NCI-H1048 (cell line): ENCODE measurements around the gene KDM1B.

ENCODE experiments used
- DNase-seq: peaks from one replicate; lab custom pipeline; 2025; lab: John Stamatoyannopoulos, UW

KDM1B gene

DNA sequence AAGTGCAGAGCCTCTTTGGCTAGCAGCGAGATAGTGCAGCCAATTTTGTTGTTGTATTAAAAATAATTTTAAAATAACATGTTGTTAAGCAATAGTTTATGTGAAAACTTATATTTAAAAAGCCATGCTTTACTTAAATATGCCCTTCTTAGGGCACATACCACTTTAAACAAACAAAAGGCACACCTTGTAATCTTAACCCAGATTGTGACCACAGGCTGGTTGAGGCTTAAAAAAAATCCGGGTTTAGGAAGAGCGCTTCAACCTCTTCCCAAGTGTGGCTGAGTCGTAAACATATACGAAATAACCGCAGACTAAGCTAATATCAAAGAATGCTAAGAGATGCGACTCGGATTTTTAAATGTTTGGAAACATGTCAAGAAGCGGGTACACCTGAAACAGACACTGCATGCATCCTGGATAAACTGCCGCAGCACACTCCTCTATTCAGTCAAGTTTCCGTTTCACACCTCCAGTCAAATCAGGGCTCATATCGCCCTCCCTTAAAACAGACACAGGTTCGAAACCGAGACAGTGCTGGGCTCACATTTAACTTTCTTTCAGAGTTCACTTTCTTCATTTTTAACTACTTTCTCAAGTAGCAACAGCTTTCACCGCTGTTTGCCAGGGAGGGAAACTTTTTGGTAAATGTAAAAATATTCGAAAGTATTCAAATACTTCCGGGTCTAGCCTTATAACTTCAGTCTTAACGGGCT is 107.6 kb downstream of the KDM1B start:
- no peak for DNase-seq

DNA sequence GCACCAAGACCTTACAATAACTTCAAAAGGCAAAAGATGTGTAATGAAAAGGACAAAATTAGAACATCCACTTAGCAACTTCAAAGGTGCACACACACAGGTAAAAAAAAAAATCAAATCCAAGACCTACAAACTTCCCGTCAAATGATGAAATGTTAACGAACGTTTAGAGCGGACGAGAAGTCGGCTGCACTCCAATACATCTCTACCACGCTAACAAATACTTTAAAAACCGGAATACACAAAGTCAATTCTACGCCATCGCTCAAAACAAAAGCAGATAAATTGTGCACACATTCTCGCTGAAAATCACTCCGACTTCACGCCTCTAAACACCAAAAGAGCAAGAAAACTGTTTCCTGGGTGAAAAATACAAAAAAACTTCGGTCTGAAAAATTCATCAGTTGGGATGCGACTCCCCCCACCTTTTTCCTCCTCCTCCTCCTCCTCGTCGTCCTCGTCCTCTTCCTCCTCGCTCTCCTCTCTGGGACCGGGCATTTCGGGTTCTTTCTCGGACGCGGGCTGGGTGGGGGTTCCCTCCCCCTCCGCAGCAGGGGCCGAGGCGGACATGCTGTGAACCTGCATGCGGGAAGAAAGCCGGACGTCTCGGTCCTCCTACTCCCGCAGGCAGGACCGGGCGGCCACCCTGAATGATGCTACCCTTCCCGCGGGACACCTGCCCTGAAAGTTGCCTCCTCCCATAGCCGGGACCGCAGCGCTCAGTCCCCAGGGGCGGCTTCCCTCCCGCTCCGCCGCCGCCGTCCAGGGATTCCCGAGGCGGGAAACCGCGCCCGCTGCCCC is 108.4 kb downstream of the KDM1B start:
- DNase-seq, result no peak

DNA sequence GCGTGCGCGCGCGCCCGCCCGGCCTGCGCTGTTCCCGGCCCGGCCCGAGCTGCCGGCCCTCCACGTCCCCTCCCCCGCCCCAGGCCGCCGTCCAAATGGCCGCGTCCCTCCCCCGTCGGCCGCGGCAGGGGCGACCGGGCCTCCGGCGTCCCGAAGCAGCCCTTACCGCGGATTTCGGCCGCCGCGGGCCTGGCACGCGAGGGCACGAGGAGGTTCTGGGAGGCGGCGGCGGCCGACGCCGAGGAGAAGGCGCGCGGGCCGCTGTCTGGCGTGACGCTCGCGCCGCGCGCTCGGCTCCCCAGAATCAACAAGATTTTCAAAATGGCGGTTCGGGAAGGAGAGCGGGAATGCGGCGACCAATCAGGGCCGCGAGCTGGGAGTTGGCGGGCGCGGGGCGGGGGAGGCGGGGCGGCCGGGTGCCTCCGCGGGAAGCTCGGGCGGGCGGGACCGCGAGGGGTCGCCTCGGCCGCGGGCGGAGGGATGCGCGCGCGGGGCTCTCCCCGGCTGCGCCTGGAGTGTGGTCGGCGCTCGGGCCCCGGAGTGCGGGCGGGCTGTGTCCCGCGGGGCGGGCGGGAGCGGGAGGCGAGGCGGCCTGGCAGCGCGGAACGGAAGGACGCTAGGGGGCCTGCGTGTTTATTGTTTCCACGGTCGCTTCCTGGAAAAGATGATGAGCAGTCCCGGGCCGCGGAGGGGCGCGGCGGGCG is 109.1 kb downstream of the KDM1B start, which contains the start of gene DEK:
DEK (minus strand) TSS at position 312 of the 704 bp plus-strand sequence. CDS start 543 bp downstream, outside the sequence.
- DNase-seq, result peak; percentile 68

DNA sequence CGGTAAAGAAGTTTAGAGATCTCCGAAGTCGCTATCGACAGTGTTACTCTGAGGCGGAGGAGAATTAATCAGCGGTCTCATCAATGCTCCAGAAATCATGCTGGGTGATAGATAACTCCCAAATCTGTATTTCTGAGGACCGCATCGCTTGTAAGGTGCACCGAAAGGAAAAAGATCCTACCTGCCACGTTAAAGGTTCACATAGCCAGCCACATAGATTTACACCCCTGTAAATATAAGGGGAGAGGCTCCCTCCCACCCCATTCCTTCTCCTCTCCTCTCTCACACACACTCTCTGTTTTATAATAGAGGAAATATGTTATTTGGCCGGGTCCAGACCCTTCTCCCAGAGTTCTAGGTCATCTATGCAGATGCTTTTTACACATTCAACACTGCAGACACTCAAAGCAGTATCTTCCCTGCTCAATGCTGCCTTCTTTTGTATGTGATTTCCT is 109.7 kb downstream of the KDM1B start:
- DNase-seq, result no peak

DNA sequence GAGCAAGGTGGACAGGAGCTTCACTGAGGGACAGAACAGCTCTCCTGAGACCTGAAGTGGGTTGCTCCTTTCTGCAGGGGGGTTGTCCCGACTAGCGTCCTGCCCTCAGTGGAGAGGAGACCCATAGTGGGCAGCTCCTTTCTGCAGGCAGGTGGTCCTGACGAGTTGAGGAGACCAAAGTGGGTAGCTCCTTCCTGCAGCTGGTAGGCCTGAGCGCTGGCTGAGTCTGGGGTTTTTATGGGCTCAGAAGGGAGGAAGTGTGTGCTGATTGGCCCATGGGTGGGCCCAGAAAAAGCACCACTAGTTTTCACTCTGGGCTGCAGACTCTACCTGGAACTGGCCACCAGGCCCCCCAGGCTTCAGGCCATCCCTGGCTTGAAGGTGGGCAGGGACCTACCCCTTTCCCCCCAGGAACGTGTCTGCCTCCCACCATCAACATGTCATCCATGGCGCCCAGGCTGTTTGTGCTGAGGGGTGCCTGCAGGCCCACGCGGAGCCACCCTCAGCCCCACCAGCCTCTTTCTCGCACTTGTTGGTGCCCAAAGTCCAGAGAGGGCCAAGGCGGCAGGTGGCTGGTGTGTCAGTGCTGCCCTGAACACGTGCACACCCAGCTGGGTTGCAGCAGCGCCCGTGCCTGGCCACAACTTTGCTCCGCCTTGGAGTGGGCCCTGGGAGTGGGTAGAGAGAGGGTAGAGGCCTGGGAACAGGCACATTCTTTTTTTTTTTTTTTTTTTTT is 110.7 kb downstream of the KDM1B start:
- DNase-seq, result no peak

DNA sequence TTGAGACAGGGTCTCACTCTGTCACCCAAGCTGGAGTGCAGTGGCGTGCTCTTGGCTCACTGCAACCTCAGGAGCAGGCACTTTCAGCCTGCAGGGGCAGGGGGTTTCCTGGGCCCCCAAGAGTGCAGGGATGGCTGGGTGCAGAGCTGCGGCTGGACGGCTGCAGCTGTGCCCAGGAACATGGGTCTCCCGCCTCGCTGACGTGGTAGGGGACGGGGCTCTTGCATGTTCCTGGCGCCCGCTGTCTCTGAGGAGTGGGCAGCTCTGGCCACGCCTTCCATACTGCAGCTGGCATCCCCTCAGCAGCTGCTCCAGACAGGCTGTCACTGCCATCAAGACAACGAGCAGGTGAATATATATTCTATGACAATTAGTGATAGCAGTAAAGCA is 111.3 kb downstream of the KDM1B start:
- DNase-seq, result no peak

DNA sequence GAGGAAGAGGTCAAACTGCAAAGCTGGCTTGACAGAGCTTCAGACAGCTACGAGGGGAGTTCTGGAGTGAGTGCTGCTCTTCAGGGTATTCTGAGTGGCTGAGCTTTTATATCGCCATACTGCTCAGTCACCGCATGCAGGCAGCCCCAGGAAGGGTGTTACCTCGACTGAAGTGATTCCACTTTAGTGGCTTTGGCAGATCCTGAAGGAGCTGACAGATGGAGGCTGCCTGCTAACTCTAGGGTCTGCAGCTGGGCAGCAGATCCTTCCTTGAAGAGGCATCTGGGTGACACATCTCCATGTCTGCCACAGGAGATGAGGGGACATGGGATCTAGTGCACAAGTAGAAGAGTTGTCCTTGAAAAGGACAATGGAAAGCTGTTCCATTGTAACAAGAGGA is 112.8 kb downstream of the KDM1B start:
- DNase-seq, result no peak

DNA sequence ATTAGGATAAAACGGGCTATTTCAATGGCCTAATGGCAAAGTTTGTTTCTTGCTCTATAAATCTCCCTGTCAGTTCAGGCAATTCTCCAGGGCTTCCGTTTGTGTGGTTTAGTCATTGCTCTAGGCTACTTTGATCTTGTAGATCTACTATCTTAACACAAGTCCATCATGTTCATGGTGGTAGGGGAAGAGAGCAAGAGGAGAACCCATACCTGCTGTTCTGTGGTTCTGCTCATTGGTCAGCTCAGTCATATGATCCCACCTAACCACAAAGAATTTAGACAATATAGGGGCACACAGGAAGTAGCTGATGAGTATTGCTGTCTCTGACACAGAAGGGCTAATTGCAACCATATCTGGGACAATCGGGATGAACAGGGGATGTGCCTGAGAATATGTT is 114.0 kb downstream of the KDM1B start:
- DNase-seq, result no peak

DNA sequence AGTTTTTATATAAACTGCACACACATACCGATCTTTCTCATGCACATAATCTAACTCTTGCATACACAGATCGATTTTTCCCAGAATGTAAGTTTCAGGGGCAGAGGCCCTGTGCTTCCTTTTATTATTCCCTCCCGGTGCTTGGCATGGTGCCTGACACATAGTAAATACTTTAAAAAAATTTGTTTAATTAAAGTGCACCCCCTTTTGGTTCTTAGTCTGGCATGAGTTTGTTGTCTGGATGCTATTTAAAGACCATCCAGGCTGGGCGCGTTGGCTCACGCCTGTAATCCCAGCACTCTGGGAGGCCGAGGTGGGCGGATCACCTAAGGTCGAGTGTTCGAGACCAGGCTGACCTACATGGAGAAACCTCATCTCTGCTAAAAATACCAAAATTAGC is 114.5 kb downstream of the KDM1B start:
- DNase-seq, result no peak

DNA sequence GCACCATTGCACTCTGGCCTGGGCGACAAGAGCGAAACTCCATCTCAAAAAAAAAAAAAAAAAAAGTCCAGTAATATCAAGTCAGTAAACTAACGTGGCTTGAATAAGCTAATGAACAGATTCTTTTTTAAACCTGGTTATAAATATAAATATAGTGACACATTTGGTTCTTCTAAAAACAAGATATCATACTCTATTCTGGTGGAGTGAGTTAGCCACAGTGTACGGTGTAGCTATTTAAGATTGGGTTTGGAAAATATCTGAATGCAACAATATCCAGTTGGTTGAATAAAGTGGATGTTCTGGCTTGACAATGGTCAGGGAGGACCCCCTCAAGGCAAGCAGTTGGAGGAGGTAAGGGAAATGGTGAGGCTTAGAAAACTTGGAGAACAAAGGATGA is 115.0 kb downstream of the KDM1B start:
- no peak for DNase-seq
